GM18519 (cell line): ENCODE data around the gene ZBTB42.

Experiments used
- ATAC-seq: cut with Tn5 transposase; IDR thresholded peaks from one replicate; pipeline ENCODE4 v1.9.1; 2021; ENCODE audit warnings: mild to moderate bottlenecking, moderate library complexity; ENCODE audit not compliant: unreplicated experiment, low FRiP score

Gene ZBTB42

GRCh38 chr14:104768437-104769323 lies 32.2 kb upstream of the ZBTB42 start:
- ATAC-seq, result no peak

- no peak for ATAC-seq
These were observed 31.4 kb upstream of the ZBTB42 start for GRCh38 chr14:104769324-104770071.

- no peak for ATAC-seq
These were observed 30.8 kb upstream of the ZBTB42 start for GRCh38 chr14:104770072-104770579.

- ATAC-seq, result no peak
These were observed 30.0 kb upstream of the ZBTB42 start for GRCh38 chr14:104770851-104771272.

- no peak for ATAC-seq
These were observed 29.5 kb upstream of the ZBTB42 start for GRCh38 chr14:104771374-104771773.

- ATAC-seq, result no peak
These were observed 28.8 kb upstream of the ZBTB42 start for GRCh38 chr14:104771918-104772706.

- no peak for ATAC-seq
These were observed 28.0 kb upstream of the ZBTB42 start for GRCh38 chr14:104772707-104773504.

- no peak for ATAC-seq
These were observed 27.1 kb upstream of the ZBTB42 start for GRCh38 chr14:104773505-104774452.

GRCh38 chr14:104774453-104775072 lies 26.3 kb upstream of the ZBTB42 start:
- ATAC-seq, result no peak

- no peak for ATAC-seq
These were observed 25.8 kb upstream of the ZBTB42 start for GRCh38 chr14:104775073-104775489.

GRCh38 chr14:104776481-104776880 lies 24.4 kb upstream of the ZBTB42 start:
- no peak for ATAC-seq

- no peak for ATAC-seq
These were observed 23.7 kb upstream of the ZBTB42 start for GRCh38 chr14:104776961-104777807.

GRCh38 chr14:104777808-104778249 lies 23.1 kb upstream of the ZBTB42 start:
- ATAC-seq, result no peak

- no peak for ATAC-seq
These were observed 22.1 kb upstream of the ZBTB42 start for GRCh38 chr14:104778694-104779331.

GRCh38 chr14:104779776-104780512 lies 21.0 kb upstream of the ZBTB42 start:
- no peak for ATAC-seq

GRCh38 chr14:104780513-104781030 lies 20.3 kb upstream of the ZBTB42 start:
- no peak for ATAC-seq
